GM12878 (cell line): ENCODE data around the gene ADAMTSL1. TPM values are rescaled to one million over a fixed set of nuclear protein-coding genes. Genes with fewer than 3 reads are reported as not detected.

Experiments
- ATAC-seq: fragments of 200-7000 bp; cut with Tn5 transposase; 3 replicates; pipeline ENCODE4 v1.9.1; 2020; ENCODE audit warnings: mild to moderate bottlenecking, moderate library complexity
- BruUV-seq: library from RNA; stranded (reverse); fragments of 400-500 nt; replicated peaks from 2 replicates; lab custom pipeline; 2021; lab: Mats Ljungman, UMichigan
- CTCF ChIA-PET: fragments of 300-600 bp; sonication (Branson Sonifier 250); formaldehyde crosslinking; extraction: SDS; loops from one replicate; lab custom pipeline; 2021; ENCODE audit warnings: inconsistent platforms; lab: Yijun Ruan, JAX
- POLR2A ChIA-PET: fragments of 350-600 bp; formaldehyde crosslinking; extraction: SDS; loops from one replicate; lab custom pipeline; 2021; ENCODE audit warnings: inconsistent platforms; lab: Charles Lee
- RAD21 ChIA-PET: fragments of 300-600 bp; sonication (Branson Sonifier 250); formaldehyde crosslinking; loops from one replicate; lab custom pipeline; 2023; ENCODE audit warnings: antibody characterized with exemption; ENCODE audit not compliant: unreplicated experiment; lab: Charles Lee
- SMC1A ChIA-PET: fragments of 300-600 bp; sonication (Branson Sonifier 250); formaldehyde crosslinking; loops from one replicate; lab custom pipeline; 2023; ENCODE audit not compliant: unreplicated experiment, uncharacterized antibody; lab: Charles Lee
- DNase-seq: peaks from one replicate; pipeline ENCODE4 v3.0.0-alpha.2; 2011; ENCODE audit warnings: low read depth, low spot score
- FAIRE-seq: peaks from 3 replicates; lab custom pipeline; 2011; peaks lifted over from hg19 to GRCh38; lab: Jason Lieb, UNC
- H2AFZ ChIP-seq: 2 replicates; pipeline ENCODE4 v1.6.0; 2011; ENCODE audit warnings: low read depth, low read length, control low read depth; ENCODE audit not compliant: control insufficient read depth
- H3K27ac ChIP-seq: 2 replicates; pipeline ENCODE4 v1.5.1; 2011; ENCODE audit warnings: control low read depth; ENCODE audit not compliant: control insufficient read depth, insufficient read depth
- H3K27me3 ChIP-seq, 2 experiments: replicated peaks in 1 of 2; 2 replicates each; pipeline versions ENCODE4 v1.6.0 to v1.6.1; 2011; ENCODE audit warnings: low read length in 1 of 2; ENCODE audit not compliant: control insufficient read depth in 2 of 2, insufficient read depth in 2 of 2
- H3K36me3 ChIP-seq, 2 experiments: 2 replicates each; pipeline ENCODE4 v1.5.1; 2011; ENCODE audit warnings: low read length in 1 of 2; ENCODE audit not compliant: control insufficient read depth in 2 of 2, insufficient read depth in 2 of 2
- H3K4me1 ChIP-seq: 2 replicates; pipeline ENCODE4 v1.6.1; 2011; ENCODE audit warnings: mild to moderate bottlenecking, low read length, moderate library complexity, mixed read lengths; ENCODE audit not compliant: control insufficient read depth, insufficient read depth
- H3K4me2 ChIP-seq: 2 replicates; pipeline ENCODE4 v1.6.0; 2011; ENCODE audit warnings: control low read depth; ENCODE audit not compliant: control insufficient read depth, insufficient read depth
- H3K4me3 ChIP-seq: fragments of 200-600 bp; sonication (generic); 2 replicates; pipeline ENCODE4 v1.5.1; 2016
- H3K79me2 ChIP-seq: 2 replicates; pipeline ENCODE4 v1.6.0; 2011; ENCODE audit warnings: low read length; ENCODE audit not compliant: control insufficient read depth, insufficient read depth
- H3K9ac ChIP-seq: 2 replicates; pipeline ENCODE4 v1.8.0; 2011; ENCODE audit warnings: low read length, control low read depth, mixed read lengths; ENCODE audit not compliant: control insufficient read depth, insufficient read depth
- H3K9me3 ChIP-seq: replicated peaks from 3 replicates; pipeline ENCODE4 v1.5.1; 2011; ENCODE audit warnings: mild to moderate bottlenecking, low read length; ENCODE audit not compliant: control insufficient read depth, insufficient read depth
- H4K20me1 ChIP-seq: 2 replicates; pipeline ENCODE4 v1.6.0; 2011; ENCODE audit not compliant: control insufficient read depth, insufficient read depth
- CBFB ChIP-seq: IDR thresholded peaks from 2 replicates; pipeline ENCODE4 v1.6.1; 2016; ENCODE audit warnings: antibody characterized with exemption, low read depth
- CHD2 ChIP-seq: IDR thresholded peaks from 2 replicates; pipeline ENCODE4 v1.6.1; 2011; ENCODE audit warnings: low read depth, low read length, improper control_type of control experiment, borderline replicate concordance
- EGR1 ChIP-seq, 2 experiments: IDR thresholded peaks; 1 replicate in 1 of 2; 2 replicates in 1 of 2; pipeline ENCODE4 v1.6.1; 2011 to 2012; ENCODE audit warnings: low read depth in 2 of 2, low read length in 2 of 2, borderline replicate concordance in 1 of 2, mild to moderate bottlenecking in 1 of 2, moderate library complexity in 1 of 2
- EP300 ChIP-seq, 2 experiments: fragments of 150-350 bp in 1 of 2; IDR thresholded peaks; 2 replicates each; pipeline ENCODE4 v1.6.1; 2011 to 2012; ENCODE audit warnings: low read depth in 2 of 2, low read length in 2 of 2, borderline replicate concordance in 1 of 2, improper control_type of control experiment in 1 of 2, inconsistent platforms in 1 of 2; ENCODE audit not compliant: control insufficient read depth in 1 of 2
- RBBP5 ChIP-seq: fragments of 200-600 bp; sonication (generic); conservative IDR thresholded peaks from 2 replicates; pipeline ENCODE4 v1.6.1; 2016
- ZNF384 ChIP-seq: IDR thresholded peaks from 2 replicates; pipeline ENCODE4 v1.6.1; 2012; ENCODE audit warnings: low read depth, mild to moderate bottlenecking, low read length, improper control_type of control experiment, borderline replicate concordance
- WGBS: methylation state at CpG from one replicate; pipeline ENCODE4 v1.1.6; 2016; ENCODE audit warnings: low lambda C conversion rate; ENCODE audit not compliant: insufficient replicate concordance, insufficient coverage; ENCODE audit errors: missing lambda C conversion rate; 5-methylcytosine and 5-hydroxymethylcytosine counted together
- in situ Hi-C: fragments of 300-500 bp; cut with MboI; formaldehyde crosslinking; loops from 9 replicates; pipeline ENCODE4 v1.14.3; 2018; ENCODE audit warnings: mixed read lengths
- intact Hi-C: fragments of 100-400 bp; cut with micrococcal nuclease; formaldehyde crosslinking; loops from one replicate; pipeline ENCODE4 v1.14.2; 2022; ENCODE audit not compliant: unreplicated experiment
- polyA plus RNA-seq, 11 experiments: library from polyadenylated mRNA; depleted of rRNA in 4 of 11; unstranded in 6 of 11; stranded (reverse) in 5 of 11; fragments of >200 nt; fragmentation: Nextera tagmentation in 4 of 11; fragmentation: Illumina TruSeq in 1 of 11; extraction: Ambion mirVana in 4 of 11; extraction: Trizol in 1 of 11; gene quantifications; 1 replicate in 1 of 11; 2 replicates in 10 of 11; pipeline versions ENCODE4 v1.2.1 to v1.2.3, GENCODE V29; 2011 to 2016; ENCODE audit warnings: inconsistent platforms in 2 of 11, missing spikeins in 2 of 11, low read depth in 1 of 11
- total RNA-seq, 4 experiments: library from RNA; depleted of rRNA in 3 of 4; stranded (reverse); fragments of >200 nt in 3 of 4; fragmentation: Illumina TruSeq in 1 of 4; extraction: Trizol in 1 of 4; gene quantifications; 2 replicates each; pipeline versions ENCODE4 v1.2.1 to v1.2.3, GENCODE V29; 2013 to 2021
- TF ChIP-seq, protein P1 (sequence below): IDR thresholded peaks from 2 replicates; pipeline ENCODE4 v1.6.1; 2011; ENCODE audit warnings: borderline replicate concordance, low read depth, mild to moderate bottlenecking, moderate library complexity, low read length; ENCODE audit not compliant: insufficient read depth, poor library complexity, severe bottlenecking
- TF ChIP-seq, protein P2 (sequence below): fragments of 450-650 bp; IDR thresholded peaks from 2 replicates; pipeline ENCODE4 v1.6.1; 2017; ENCODE audit warnings: low read depth, mild to moderate bottlenecking, moderate library complexity
- TF ChIP-seq, protein P3 (sequence below): fragments of 450-650 bp; IDR thresholded peaks from 2 replicates; pipeline ENCODE4 v1.6.1; 2017; ENCODE audit warnings: mild to moderate bottlenecking, moderate library complexity

Gene ADAMTSL1
- total and polyA plus RNA-seq, 10 of the 15 experiments (the other 5 are each of a cell fraction or from before 2014, with no cell fraction given) = 0.01 to 0.10 (median 0.07) TPM; not detected in 6

DNA sequence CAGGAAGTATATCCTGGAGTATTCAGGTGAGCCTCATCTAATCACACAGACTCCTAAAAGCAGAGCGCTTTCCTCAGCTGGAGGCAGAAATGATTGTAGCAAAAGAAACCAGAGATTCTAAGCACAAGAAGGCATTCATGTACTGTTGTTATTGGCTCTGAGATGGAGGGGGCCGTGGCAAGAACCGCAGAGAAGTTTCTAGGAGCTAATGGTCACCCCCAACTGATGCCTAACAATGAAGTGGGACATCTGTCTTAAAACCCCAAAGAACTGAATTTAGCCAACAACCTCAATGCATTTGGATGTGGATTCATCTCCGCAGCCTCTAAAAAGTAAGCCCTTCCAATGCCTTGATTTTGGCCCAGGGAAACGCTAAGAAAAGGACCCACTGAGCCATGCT, 76.3 kb downstream of the ADAMTSL1 start:
- TF ChIP-seq EGR1 (IDR thresholded peaks at IDR 0.05; ENCODE audit: borderline replicate concordance in 1 of 2, low read depth in 2 of 2, low read length in 2 of 2) (no peak), ZNF384 (no peak), CHD2 (no peak), RBBP5 (no peak), CBFB (no peak), EP300 (IDR thresholded peaks at IDR 0.05; ENCODE audit: borderline replicate concordance in 1 of 2, control insufficient read depth in 1 of 2, low read depth in 2 of 2, low read length in 2 of 2) (no peak)
- TF ChIP-seq, protein P1, sequence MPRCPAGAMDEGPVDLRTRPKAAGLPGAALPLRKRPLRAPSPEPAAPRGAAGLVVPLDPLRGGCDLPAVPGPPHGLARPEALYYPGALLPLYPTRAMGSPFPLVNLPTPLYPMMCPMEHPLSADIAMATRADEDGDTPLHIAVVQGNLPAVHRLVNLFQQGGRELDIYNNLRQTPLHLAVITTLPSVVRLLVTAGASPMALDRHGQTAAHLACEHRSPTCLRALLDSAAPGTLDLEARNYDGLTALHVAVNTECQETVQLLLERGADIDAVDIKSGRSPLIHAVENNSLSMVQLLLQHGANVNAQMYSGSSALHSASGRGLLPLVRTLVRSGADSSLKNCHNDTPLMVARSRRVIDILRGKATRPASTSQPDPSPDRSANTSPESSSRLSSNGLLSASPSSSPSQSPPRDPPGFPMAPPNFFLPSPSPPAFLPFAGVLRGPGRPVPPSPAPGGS = no peak
- TF ChIP-seq, protein P2, sequence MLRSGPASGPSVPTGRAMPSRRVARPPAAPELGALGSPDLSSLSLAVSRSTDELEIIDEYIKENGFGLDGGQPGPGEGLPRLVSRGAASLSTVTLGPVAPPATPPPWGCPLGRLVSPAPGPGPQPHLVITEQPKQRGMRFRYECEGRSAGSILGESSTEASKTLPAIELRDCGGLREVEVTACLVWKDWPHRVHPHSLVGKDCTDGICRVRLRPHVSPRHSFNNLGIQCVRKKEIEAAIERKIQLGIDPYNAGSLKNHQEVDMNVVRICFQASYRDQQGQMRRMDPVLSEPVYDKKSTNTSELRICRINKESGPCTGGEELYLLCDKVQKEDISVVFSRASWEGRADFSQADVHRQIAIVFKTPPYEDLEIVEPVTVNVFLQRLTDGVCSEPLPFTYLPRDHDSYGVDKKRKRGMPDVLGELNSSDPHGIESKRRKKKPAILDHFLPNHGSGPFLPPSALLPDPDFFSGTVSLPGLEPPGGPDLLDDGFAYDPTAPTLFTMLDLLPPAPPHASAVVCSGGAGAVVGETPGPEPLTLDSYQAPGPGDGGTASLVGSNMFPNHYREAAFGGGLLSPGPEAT = no peak
- TF ChIP-seq, protein P3, sequence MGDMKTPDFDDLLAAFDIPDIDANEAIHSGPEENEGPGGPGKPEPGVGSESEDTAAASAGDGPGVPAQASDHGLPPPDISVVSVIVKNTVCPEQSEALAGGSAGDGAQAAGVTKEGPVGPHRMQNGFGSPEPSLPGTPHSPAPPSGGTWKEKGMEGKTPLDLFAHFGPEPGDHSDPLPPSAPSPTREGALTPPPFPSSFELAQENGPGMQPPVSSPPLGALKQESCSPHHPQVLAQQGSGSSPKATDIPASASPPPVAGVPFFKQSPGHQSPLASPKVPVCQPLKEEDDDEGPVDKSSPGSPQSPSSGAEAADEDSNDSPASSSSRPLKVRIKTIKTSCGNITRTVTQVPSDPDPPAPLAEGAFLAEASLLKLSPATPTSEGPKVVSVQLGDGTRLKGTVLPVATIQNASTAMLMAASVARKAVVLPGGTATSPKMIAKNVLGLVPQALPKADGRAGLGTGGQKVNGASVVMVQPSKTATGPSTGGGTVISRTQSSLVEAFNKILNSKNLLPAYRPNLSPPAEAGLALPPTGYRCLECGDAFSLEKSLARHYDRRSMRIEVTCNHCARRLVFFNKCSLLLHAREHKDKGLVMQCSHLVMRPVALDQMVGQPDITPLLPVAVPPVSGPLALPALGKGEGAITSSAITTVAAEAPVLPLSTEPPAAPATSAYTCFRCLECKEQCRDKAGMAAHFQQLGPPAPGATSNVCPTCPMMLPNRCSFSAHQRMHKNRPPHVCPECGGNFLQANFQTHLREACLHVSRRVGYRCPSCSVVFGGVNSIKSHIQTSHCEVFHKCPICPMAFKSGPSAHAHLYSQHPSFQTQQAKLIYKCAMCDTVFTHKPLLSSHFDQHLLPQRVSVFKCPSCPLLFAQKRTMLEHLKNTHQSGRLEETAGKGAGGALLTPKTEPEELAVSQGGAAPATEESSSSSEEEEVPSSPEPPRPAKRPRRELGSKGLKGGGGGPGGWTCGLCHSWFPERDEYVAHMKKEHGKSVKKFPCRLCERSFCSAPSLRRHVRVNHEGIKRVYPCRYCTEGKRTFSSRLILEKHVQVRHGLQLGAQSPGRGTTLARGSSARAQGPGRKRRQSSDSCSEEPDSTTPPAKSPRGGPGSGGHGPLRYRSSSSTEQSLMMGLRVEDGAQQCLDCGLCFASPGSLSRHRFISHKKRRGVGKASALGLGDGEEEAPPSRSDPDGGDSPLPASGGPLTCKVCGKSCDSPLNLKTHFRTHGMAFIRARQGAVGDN = no peak
- TF ChIP-seq, all 136 proteins: peak for 0
- Histone ChIP-seq H3K9ac (no peak overlapping the region), H3K27me3 (no peaks in the 10 kb centered on the region), H3K4me1 (no peaks in the 10 kb centered on the region), H3K4me2 (no peak overlapping the region), H4K20me1 (no peaks in the 10 kb centered on the region), H3K9me3 (no peaks in the 10 kb centered on the region), H3K36me3 (no peaks in the 10 kb centered on the region), H3K79me2 (no peaks in the 10 kb centered on the region), H3K27ac (no peak overlapping the region), H2AFZ (no peak overlapping the region), H3K4me3 (no peak overlapping the region)
- WGBS = 20% methylated on average over 5 of the region's 5 CpGs
- RAD21 ChIA-PET = no interaction called here
- SMC1A ChIA-PET = no interaction called here
- no peak for FAIRE-seq
- in situ Hi-C loops = no loop called here
- intact Hi-C loops = no loop called here
- ATAC-seq = no peak
- POLR2A ChIA-PET = no interaction called here
- CTCF ChIA-PET = interaction anchor here (1.1 kb wide), 1 partner anchor 9 kb away, joined by 3 read pairs; no protein-coding TSS in a partner anchor
- BruUV-seq = no TSS peak
- no peak for DNase-seq
